Measurements from ENCODE around the gene THOC2.

DNA sequence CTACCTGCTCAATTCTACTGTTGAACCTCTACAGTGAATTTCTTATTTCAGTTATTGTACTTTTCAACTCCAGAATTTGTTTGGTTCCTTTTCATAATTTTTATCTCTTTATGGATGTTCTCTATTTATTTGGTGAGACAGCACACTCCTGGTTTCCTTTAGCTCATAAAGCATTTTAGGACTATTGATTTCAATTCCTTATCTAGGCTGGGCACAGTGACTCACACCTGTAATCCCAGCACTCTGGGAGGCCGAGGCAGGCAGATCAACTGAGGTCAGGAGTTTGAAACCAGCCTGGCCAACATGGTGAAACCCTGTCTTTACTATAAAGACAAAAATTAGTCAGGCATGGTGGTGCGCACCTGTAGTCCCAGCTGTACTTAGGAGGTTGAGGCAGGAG is 57.7 kb downstream of the THOC2 start:
- TF ChIP-seq TCF7L2 (IDR thresholded peaks at IDR 0.05; ENCODE audit: borderline replicate concordance, low read depth, low read length) (no peak), ZNF416 (tag by site-specific recombination; IDR thresholded peaks at IDR 0.05) (no peak), ZNF175 (tag by site-specific recombination; IDR thresholded peaks at IDR 0.05) (no peak), ZNF121 (tag by site-specific recombination; IDR thresholded peaks at IDR 0.05) (no peak), ZNF707 (tag by site-specific recombination; IDR thresholded peaks at IDR 0.05) (no peak), ZNF16 (tag by site-specific recombination; IDR thresholded peaks at IDR 0.05; ENCODE audit: low read depth) (no peak), ZNF274 (IDR thresholded peaks at IDR 0.05; ENCODE audit: low read length) (no peak), ZNF274 (tag by site-specific recombination; IDR thresholded peaks at IDR 0.05; ENCODE audit: borderline replicate concordance) (no peak)
- TF ChIP-seq, protein P1, sequence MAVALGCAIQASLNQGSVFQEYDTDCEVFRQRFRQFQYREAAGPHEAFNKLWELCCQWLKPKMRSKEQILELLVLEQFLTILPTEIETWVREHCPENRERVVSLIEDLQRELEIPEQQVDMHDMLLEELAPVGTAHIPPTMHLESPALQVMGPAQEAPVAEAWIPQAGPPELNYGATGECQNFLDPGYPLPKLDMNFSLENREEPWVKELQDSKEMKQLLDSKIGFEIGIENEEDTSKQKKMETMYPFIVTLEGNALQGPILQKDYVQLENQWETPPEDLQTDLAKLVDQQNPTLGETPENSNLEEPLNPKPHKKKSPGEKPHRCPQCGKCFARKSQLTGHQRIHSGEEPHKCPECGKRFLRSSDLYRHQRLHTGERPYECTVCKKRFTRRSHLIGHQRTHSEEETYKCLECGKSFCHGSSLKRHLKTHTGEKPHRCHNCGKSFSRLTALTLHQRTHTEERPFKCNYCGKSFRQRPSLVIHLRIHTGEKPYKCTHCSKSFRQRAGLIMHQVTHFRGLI (tag by site-specific recombination; IDR thresholded peaks at IDR 0.05): no peak
- TF ChIP-seq, protein P2, sequence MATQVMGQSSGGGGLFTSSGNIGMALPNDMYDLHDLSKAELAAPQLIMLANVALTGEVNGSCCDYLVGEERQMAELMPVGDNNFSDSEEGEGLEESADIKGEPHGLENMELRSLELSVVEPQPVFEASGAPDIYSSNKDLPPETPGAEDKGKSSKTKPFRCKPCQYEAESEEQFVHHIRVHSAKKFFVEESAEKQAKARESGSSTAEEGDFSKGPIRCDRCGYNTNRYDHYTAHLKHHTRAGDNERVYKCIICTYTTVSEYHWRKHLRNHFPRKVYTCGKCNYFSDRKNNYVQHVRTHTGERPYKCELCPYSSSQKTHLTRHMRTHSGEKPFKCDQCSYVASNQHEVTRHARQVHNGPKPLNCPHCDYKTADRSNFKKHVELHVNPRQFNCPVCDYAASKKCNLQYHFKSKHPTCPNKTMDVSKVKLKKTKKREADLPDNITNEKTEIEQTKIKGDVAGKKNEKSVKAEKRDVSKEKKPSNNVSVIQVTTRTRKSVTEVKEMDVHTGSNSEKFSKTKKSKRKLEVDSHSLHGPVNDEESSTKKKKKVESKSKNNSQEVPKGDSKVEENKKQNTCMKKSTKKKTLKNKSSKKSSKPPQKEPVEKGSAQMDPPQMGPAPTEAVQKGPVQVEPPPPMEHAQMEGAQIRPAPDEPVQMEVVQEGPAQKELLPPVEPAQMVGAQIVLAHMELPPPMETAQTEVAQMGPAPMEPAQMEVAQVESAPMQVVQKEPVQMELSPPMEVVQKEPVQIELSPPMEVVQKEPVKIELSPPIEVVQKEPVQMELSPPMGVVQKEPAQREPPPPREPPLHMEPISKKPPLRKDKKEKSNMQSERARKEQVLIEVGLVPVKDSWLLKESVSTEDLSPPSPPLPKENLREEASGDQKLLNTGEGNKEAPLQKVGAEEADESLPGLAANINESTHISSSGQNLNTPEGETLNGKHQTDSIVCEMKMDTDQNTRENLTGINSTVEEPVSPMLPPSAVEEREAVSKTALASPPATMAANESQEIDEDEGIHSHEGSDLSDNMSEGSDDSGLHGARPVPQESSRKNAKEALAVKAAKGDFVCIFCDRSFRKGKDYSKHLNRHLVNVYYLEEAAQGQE (tag by site-specific recombination; IDR thresholded peaks at IDR 0.05): no peak
- TF ChIP-seq, protein P3, sequence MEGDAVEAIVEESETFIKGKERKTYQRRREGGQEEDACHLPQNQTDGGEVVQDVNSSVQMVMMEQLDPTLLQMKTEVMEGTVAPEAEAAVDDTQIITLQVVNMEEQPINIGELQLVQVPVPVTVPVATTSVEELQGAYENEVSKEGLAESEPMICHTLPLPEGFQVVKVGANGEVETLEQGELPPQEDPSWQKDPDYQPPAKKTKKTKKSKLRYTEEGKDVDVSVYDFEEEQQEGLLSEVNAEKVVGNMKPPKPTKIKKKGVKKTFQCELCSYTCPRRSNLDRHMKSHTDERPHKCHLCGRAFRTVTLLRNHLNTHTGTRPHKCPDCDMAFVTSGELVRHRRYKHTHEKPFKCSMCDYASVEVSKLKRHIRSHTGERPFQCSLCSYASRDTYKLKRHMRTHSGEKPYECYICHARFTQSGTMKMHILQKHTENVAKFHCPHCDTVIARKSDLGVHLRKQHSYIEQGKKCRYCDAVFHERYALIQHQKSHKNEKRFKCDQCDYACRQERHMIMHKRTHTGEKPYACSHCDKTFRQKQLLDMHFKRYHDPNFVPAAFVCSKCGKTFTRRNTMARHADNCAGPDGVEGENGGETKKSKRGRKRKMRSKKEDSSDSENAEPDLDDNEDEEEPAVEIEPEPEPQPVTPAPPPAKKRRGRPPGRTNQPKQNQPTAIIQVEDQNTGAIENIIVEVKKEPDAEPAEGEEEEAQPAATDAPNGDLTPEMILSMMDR (tag by site-specific recombination; IDR thresholded peaks at IDR 0.05): no peak
- TF ChIP-seq, protein P4, sequence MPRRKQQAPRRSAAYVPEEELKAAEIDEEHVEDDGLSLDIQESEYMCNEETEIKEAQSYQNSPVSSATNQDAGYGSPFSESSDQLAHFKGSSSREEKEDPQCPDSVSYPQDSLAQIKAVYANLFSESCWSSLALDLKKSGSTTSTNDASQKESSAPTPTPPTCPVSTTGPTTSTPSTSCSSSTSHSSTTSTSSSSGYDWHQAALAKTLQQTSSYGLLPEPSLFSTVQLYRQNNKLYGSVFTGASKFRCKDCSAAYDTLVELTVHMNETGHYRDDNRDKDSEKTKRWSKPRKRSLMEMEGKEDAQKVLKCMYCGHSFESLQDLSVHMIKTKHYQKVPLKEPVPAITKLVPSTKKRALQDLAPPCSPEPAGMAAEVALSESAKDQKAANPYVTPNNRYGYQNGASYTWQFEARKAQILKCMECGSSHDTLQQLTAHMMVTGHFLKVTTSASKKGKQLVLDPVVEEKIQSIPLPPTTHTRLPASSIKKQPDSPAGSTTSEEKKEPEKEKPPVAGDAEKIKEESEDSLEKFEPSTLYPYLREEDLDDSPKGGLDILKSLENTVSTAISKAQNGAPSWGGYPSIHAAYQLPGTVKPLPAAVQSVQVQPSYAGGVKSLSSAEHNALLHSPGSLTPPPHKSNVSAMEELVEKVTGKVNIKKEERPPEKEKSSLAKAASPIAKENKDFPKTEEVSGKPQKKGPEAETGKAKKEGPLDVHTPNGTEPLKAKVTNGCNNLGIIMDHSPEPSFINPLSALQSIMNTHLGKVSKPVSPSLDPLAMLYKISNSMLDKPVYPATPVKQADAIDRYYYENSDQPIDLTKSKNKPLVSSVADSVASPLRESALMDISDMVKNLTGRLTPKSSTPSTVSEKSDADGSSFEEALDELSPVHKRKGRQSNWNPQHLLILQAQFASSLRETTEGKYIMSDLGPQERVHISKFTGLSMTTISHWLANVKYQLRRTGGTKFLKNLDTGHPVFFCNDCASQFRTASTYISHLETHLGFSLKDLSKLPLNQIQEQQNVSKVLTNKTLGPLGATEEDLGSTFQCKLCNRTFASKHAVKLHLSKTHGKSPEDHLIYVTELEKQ (tag by site-specific recombination; IDR thresholded peaks at IDR 0.05; ENCODE audit: borderline replicate concordance): no peak
- TF ChIP-seq, protein P5, sequence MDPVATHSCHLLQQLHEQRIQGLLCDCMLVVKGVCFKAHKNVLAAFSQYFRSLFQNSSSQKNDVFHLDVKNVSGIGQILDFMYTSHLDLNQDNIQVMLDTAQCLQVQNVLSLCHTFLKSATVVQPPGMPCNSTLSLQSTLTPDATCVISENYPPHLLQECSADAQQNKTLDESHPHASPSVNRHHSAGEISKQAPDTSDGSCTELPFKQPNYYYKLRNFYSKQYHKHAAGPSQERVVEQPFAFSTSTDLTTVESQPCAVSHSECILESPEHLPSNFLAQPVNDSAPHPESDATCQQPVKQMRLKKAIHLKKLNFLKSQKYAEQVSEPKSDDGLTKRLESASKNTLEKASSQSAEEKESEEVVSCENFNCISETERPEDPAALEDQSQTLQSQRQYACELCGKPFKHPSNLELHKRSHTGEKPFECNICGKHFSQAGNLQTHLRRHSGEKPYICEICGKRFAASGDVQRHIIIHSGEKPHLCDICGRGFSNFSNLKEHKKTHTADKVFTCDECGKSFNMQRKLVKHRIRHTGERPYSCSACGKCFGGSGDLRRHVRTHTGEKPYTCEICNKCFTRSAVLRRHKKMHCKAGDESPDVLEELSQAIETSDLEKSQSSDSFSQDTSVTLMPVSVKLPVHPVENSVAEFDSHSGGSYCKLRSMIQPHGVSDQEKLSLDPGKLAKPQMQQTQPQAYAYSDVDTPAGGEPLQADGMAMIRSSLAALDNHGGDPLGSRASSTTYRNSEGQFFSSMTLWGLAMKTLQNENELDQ (tag by site-specific recombination; IDR thresholded peaks at IDR 0.05; ENCODE audit: low read depth): no peak
- TF ChIP-seq, protein P6, sequence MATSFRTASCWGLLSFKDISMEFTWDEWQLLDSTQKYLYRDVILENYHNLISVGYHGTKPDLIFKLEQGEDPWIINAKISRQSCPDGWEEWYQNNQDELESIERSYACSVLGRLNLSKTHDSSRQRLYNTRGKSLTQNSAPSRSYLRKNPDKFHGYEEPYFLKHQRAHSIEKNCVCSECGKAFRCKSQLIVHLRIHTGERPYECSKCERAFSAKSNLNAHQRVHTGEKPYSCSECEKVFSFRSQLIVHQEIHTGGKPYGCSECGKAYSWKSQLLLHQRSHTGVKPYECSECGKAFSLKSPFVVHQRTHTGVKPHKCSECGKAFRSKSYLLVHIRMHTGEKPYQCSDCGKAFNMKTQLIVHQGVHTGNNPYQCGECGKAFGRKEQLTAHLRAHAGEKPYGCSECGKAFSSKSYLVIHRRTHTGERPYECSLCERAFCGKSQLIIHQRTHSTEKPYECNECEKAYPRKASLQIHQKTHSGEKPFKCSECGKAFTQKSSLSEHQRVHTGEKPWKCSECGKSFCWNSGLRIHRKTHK (tag by site-specific recombination; IDR thresholded peaks at IDR 0.05): no peak

All from HEK293 (cell line).